ENCODE results near the gene MINDY4B. TPM values are rescaled to one million over a fixed set of nuclear protein-coding genes. Genes with fewer than 3 reads are reported as not detected.

MINDY4B gene
- total RNA-seq, 2 donors from 2014 or later: not detected

DNA sequence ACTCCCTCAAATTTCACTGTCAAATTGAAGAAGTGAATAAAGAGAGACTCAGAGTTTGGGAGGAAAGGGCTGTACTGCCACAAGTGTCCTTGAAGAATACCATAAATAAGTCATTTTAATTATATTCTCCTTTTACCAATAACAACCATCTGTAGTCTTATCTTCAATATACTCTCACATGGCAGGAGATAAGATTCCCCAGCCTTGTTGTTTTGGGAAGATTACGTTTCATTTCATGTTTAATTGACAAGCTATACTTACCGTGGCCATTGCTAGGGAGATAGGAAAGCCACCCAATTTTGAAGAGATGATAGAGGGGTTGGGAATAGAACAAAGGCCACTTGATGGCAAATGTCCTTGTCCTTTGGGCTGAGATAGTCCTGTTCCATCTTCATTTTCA, 2.3 kb downstream of the MINDY4B start:
- no peak for TF ChIP-seq POLR2AphosphoS5 (IDR thresholded peaks at IDR 0.05)
- TF ChIP-seq POLR2A (IDR thresholded peaks at IDR 0.05): no peak
- TF ChIP-seq, protein P1, sequence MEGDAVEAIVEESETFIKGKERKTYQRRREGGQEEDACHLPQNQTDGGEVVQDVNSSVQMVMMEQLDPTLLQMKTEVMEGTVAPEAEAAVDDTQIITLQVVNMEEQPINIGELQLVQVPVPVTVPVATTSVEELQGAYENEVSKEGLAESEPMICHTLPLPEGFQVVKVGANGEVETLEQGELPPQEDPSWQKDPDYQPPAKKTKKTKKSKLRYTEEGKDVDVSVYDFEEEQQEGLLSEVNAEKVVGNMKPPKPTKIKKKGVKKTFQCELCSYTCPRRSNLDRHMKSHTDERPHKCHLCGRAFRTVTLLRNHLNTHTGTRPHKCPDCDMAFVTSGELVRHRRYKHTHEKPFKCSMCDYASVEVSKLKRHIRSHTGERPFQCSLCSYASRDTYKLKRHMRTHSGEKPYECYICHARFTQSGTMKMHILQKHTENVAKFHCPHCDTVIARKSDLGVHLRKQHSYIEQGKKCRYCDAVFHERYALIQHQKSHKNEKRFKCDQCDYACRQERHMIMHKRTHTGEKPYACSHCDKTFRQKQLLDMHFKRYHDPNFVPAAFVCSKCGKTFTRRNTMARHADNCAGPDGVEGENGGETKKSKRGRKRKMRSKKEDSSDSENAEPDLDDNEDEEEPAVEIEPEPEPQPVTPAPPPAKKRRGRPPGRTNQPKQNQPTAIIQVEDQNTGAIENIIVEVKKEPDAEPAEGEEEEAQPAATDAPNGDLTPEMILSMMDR (IDR thresholded peaks at IDR 0.05): no peak
- H3K27ac ChIP-seq: no peak overlapping the region
- no peak overlapping the region for H3K4me3 ChIP-seq
- H3K9me3 ChIP-seq: no peaks in the 10 kb centered on the region
- H3K4me1 ChIP-seq (replicated peaks): no peaks in the 10 kb centered on the region
- no peaks in the 10 kb centered on the region for H3K36me3 ChIP-seq
- intact Hi-C loops (cut with DNase I): no loop called here
- no peak for DNase-seq (ENCODE audit: low spot score)
- no peaks in the 10 kb centered on the region for H3K27me3 ChIP-seq (replicated peaks; ENCODE audit: insufficient read depth)
- WGBS: 77% methylated on average over 2 of the region's 2 CpGs

- Histone ChIP-seq H3K27ac (no peak overlapping the region), H3K27me3 (replicated peaks; ENCODE audit: insufficient read depth) (no peaks in the 10 kb centered on the region), H3K36me3 (no peaks in the 10 kb centered on the region), H3K4me3 (no peak overlapping the region), H3K9me3 (no peaks in the 10 kb centered on the region), H3K4me1 (replicated peaks) (no peaks in the 10 kb centered on the region)
- TF ChIP-seq, protein P1 (IDR thresholded peaks at IDR 0.05): no peak
- no peak for TF ChIP-seq POLR2AphosphoS5 (IDR thresholded peaks at IDR 0.05)
- 92% methylated on average over 10 of the region's 10 CpGs for WGBS
- intact Hi-C loops (cut with DNase I): no loop called here
- DNase-seq (ENCODE audit: low spot score): no peak
These were observed 3.4 kb downstream of the MINDY4B start for GRCh38 chr3:150901793-150902192.

GRCh38 chr3:150899141-150899540, 6.1 kb downstream of the MINDY4B start:
- no peaks in the 10 kb centered on the region for H3K4me1 ChIP-seq (replicated peaks)
- no peaks in the 10 kb centered on the region for H3K27me3 ChIP-seq (replicated peaks; ENCODE audit: insufficient read depth)
- DNase-seq (ENCODE audit: low spot score): no peak
- intact Hi-C loops (cut with DNase I): no loop called here
- no peaks in the 10 kb centered on the region for H3K9me3 ChIP-seq
- H3K27ac ChIP-seq: no peak overlapping the region
- H3K4me3 ChIP-seq: no peak overlapping the region
- no peaks in the 10 kb centered on the region for H3K36me3 ChIP-seq
- TF ChIP-seq POLR2AphosphoS5 (IDR thresholded peaks at IDR 0.05): no peak
- TF ChIP-seq, protein P1 (IDR thresholded peaks at IDR 0.05): no peak
- TF ChIP-seq POLR2A (IDR thresholded peaks at IDR 0.05): no peak
- WGBS: 64% methylated on average over 2 of the region's 2 CpGs

DNA sequence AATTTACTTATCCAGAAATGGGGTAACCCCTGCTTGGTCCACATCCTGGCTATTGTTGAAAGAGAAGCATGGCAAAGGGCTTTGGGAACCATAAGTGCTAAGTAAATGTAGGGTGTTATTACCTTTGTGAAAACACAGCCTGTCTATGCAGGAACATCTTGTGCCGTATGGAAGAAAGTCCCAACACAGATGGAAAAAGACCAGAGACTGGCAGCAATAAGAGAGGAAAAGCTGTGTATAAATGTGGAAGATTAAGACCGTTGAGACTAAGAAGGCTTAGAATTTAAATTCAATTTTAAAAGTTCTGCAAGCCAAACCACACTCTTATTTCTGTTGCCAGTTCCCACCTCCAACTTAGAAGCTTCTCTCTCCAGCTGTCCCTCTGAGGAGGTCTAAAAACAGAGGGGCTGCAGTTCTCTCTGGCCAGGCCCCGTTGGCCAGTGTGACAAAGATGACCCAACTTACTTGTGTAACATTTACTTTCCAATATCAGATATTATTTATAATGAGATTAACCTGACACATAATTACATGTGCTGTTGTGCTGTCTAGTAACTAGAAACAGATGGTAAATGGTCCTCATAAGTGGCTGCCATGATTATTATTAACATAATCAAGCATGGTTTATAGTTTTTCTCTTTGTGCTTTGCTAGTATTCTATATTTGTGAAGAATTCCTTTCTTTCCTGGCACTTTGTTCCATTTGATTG, 7.0 kb downstream of the MINDY4B start:
- no peaks in the 10 kb centered on the region for H3K4me1 ChIP-seq (replicated peaks)
- no peak overlapping the region for H3K27ac ChIP-seq
- no peaks in the 10 kb centered on the region for H3K9me3 ChIP-seq
- H3K27me3 ChIP-seq (replicated peaks; ENCODE audit: insufficient read depth): no peaks in the 10 kb centered on the region
- intact Hi-C loops (cut with DNase I): no loop called here
- no peak overlapping the region for H3K4me3 ChIP-seq
- DNase-seq (ENCODE audit: low spot score): no peak
- TF ChIP-seq POLR2AphosphoS5 (IDR thresholded peaks at IDR 0.05) (no peak), POLR2A (IDR thresholded peaks at IDR 0.05) (no peak)
- TF ChIP-seq, protein P1 (IDR thresholded peaks at IDR 0.05): no peak
- no peaks in the 10 kb centered on the region for H3K36me3 ChIP-seq
- 77% methylated on average over 3 of the region's 3 CpGs for WGBS

DNA sequence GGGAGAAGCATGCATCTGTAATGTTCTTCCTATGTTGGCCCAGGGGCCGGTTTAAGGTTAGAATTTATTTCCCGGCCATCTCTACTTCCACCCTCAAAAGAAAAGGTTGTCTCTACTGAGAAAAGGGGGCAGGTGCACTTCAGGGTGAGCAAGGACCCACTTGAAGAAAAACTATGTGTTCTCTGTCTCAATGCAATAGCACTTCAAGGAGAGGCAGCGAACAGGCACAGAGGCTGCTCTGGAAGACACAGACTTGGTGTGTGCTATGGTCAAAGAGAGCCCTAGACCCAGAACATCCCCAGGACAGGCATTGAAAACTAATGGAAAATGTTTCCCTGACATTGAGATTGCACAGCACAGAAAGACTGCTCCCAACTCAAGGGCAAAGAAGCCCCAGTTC, 7.6 kb downstream of the MINDY4B start:
- Histone ChIP-seq H3K9me3 (no peaks in the 10 kb centered on the region), H3K27me3 (replicated peaks; ENCODE audit: insufficient read depth) (no peaks in the 10 kb centered on the region), H3K36me3 (no peaks in the 10 kb centered on the region), H3K4me1 (replicated peaks) (no peaks in the 10 kb centered on the region), H3K27ac (no peak overlapping the region), H3K4me3 (no peak overlapping the region)
- WGBS: 89% methylated on average over 3 of the region's 3 CpGs
- TF ChIP-seq POLR2A (IDR thresholded peaks at IDR 0.05): no peak
- no peak for TF ChIP-seq POLR2AphosphoS5 (IDR thresholded peaks at IDR 0.05)
- TF ChIP-seq, protein P1 (IDR thresholded peaks at IDR 0.05): no peak
- DNase-seq (ENCODE audit: low spot score): no peak
- intact Hi-C loops (cut with DNase I): no loop called here

All from prostate gland (tissue), 2 donors.